ENCODE data around the gene KCTD7. TPM values are rescaled to one million over a fixed set of nuclear protein-coding genes. Genes with fewer than 3 reads are reported as not detected.
A peak's percentile ranks its signal among the peaks of the same experiment; 100 is the strongest.
"Not testable (repeated sequence)": the region's sequence is repeated elsewhere in the genome, so short reads cannot be mapped to it uniquely, and the experiment has no call there.

The KCTD7 gene
- total RNA-seq, 2 donors from 2014 or later = 8.2 to 11.3 TPM

DNA sequence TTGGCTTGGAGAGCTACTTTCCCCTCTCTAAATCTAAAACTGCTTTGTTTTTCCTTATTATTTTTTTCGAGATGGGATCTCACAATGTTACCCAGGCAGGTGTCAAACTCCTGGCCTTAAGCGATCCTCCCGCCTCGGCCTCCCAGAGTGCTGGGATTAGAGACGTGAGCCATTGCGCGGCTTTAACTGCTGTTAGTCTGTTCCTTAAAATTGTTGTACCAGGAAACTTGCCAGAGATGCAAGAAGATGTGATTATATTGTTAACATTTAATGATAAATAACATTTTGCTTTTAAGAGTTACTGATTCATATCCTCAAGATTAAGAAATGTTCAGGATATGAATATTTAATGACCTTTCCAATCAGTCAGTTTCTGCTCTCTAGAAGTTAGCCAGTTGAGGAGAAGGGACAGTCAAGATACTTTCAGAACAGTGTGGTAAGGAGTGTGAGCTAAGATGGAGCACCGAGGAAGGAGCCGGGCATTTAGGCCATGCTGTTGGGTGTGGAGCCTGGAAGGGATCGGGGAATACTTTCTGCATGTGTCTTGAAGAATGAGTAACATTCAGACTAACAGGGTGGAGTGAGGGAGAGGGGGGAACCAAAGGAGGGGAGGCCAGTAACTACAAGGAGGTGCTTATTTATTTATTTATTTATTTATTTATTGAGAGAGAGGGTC, 54.6 kb downstream of the KCTD7 start:
- H3K36me3 Mint-ChIP-seq, H3K9me3 Mint-ChIP-seq, ATAC-seq: not testable (repeated sequence)
- DNase-seq (ENCODE audit: low spot score in 2 of 2) = peak in 1 of 2 donors; percentile 33
- H3K27ac Mint-ChIP-seq = peak overlapping the region; percentile 72 to 98

DNA sequence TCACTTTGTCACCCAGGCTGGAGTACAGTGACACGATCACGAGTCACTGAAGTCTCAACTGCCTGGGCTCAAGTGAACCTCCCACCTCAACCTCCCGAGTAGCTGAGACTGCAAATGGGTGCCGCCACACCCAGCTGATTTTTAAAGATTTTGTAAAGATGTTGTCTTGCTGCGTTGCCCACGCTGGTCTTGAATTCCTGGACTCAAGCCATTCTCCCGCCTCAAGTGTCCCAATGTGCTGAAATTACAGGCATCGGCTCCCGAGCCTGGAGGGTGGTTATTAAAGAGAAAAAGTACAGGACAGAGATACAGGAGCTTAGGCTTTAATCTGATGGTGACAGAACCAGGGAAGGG, 55.1 kb downstream of the KCTD7 start:
- Mint-ChIP-seq H3K36me3 (peaks cover 0 to 6% of the 10 kb centered on the region in 2 donors), H3K9me3 (peaks cover 0 to 4% of the 10 kb centered on the region in 2 donors), H3K27ac (no peak overlapping the region)
- ATAC-seq = no peak
- DNase-seq (ENCODE audit: low spot score in 2 of 2) = peak in 1 of 2 donors; percentile 28

DNA sequence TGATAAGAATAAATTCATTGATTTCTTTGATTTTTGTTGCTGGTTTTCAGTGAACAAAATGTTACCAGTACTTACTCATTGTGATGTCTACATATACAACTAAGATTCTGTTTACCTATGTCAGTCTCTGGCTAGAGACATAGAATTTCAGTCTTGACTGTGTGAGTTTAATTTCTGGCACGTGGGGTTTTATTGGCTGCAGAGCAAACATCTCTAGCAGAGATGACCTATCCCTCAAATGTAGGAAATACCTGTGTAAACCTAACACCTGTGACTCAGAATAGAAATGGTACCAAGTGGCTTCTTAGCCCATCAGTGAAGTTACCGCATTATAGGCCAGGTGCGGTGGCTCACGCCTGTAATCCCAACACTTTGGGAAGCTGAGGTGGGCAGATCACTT, 57.0 kb downstream of the KCTD7 start:
- H3K9me3 Mint-ChIP-seq; DNase-seq (ENCODE audit: low spot score in 2 of 2); H3K36me3 Mint-ChIP-seq; H3K27ac Mint-ChIP-seq; ATAC-seq: not testable (repeated sequence)

DNA sequence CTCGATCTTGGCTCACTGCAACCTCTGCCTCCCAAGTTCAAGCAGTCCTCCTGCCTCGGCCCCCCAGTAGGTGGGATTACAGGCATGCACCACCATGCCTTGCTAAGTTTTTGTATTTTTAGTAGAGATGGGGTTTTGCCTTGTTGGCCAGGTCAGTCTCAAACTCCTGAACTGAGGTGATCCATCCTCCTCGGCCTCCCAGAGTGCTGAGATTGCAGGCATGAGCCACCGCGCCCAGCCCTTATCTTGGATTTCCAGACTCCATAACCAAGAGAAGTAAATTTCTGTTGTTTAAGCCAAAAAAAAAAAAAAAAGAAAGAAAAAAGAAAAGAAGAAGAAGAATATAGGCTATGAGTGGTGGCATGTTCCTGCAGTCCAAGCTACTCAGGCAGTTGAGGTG, 58.5 kb downstream of the KCTD7 start:
- Mint-ChIP-seq H3K36me3 (no peaks in the 10 kb centered on the region), H3K27ac (no peak overlapping the region), H3K9me3 (peaks cover 0 to 4% of the 10 kb centered on the region in 2 donors)
- ATAC-seq (no peak), DNase-seq (ENCODE audit: low spot score in 2 of 2) (no peak)

DNA sequence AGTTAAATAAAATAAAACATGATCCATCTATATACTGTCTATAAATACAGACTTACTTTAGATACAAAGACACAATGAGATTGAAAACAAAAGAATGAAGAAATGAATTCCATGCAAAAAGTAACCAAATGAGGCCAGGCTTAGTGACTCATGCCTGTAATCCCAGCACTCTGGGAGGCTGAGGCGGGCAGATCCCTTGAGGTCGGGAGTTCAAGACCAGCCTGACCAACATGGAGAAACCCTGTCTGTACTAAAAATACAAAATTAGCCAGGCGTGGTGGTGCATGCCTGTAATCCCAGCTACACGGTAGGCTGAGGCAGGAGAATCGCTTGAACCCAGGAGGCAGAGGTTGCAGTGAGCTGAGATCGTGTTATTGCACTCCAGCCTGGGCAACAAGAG, 59.0 kb downstream of the KCTD7 start:
- not testable (repeated sequence) for H3K27ac Mint-ChIP-seq; ATAC-seq; H3K9me3 Mint-ChIP-seq; H3K36me3 Mint-ChIP-seq; DNase-seq (ENCODE audit: low spot score in 2 of 2)

DNA sequence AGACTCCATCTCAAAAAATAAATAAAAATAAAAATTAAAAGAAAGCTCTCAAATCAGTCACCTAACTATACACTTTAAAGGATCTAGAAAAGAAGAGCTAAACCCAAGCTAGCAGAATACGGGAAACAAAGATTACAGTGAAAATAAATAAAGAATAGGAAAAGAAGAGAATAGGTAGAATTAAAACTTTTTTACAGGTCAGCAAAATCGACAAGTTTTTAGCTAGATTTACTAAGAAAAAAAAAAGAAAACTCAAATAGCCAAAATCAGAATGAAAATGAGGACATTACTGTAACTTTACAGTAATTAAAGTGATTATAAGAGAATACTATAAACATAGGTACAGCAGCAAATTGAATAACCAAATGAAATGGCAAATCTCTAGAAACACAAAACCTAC, 60.4 kb downstream of the KCTD7 start:
- peaks cover 0 to 4% of the 10 kb centered on the region in 2 donors for H3K9me3 Mint-ChIP-seq
- DNase-seq (ENCODE audit: low spot score in 2 of 2) (no peak), ATAC-seq (no peak)
- no peak overlapping the region for H3K27ac Mint-ChIP-seq
- no peaks in the 10 kb centered on the region for H3K36me3 Mint-ChIP-seq

DNA sequence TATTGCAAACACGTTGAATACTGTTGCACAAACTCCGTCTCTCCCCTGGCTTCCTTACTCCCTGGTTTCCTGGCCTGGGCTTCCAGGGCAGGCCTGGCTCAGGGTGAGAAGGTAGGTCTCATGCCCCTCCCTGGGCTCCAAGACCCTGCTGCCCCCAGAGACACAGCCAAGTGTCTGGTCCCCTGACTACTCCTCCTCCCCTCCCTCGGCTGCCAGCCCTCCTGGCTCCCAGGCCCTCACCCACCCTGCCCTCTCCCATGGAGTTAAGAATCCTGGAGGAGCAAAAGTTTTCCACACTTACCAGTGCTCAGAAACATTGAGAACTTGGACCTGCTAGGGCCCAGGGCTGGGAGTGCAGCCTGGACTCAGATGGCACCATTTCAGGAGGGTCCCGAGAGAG, 64.7 kb downstream of the KCTD7 start:
- H3K27ac Mint-ChIP-seq = no peak overlapping the region
- no peak for DNase-seq (ENCODE audit: low spot score in 2 of 2)
- no peaks in the 10 kb centered on the region for H3K36me3 Mint-ChIP-seq
- no peaks in the 10 kb centered on the region for H3K9me3 Mint-ChIP-seq
- ATAC-seq = no peak

Other genes starting within 250 kb of the KCTD7 start
- 10 to 100 TPM; 21.5 to 23.0 TPM for gene RABGEF1, start 111.9 kb downstream of the KCTD7 start, total RNA-seq

Data from activated naive CD4-positive, alpha-beta T cell treated with anti-CD3 and anti-CD28 coated beads, Interleukin-2, amount 50 U/mL, for 72 hours (primary cell).